OCI-LY1 (cell line): ENCODE results near the gene SZRD1.

ENCODE experiments used
- H2AFZ ChIP-seq: fragments of 200-600 bp; sonication (generic), shearing (Covaris generic); 2 replicates; pipeline ENCODE4 v1.6.0; 2014; ENCODE audit warnings: antibody characterized with exemption, mild to moderate bottlenecking, low read length
- H3F3A ChIP-seq: fragments of 200-600 bp; sonication (generic), shearing (Covaris generic); 2 replicates; pipeline ENCODE4 v1.6.0; 2014; ENCODE audit warnings: mild to moderate bottlenecking, antibody characterized with exemption, low read length, moderate library complexity; ENCODE audit not compliant: insufficient read depth
- H3K27ac ChIP-seq: fragments of 200-600 bp; sonication (generic); 2 replicates; pipeline ENCODE4 v1.5.1; 2014; ENCODE audit warnings: low read length, mixed run types, mild to moderate bottlenecking, low read depth; ENCODE audit not compliant: poor library complexity, severe bottlenecking
- H3K27me3 ChIP-seq: fragments of 200-600 bp; sonication (generic); 2 replicates; pipeline ENCODE4 v1.6.0; 2014; ENCODE audit warnings: antibody characterized with exemption, mild to moderate bottlenecking, low read length, moderate library complexity; ENCODE audit not compliant: insufficient read depth
- H3K36me3 ChIP-seq: fragments of 200-600 bp; sonication (generic); 2 replicates; pipeline ENCODE4 v1.6.1; 2014; ENCODE audit warnings: mild to moderate bottlenecking, antibody characterized with exemption, low read length, moderate library complexity, mixed read lengths; ENCODE audit not compliant: insufficient read depth
- H3K4me1 ChIP-seq: fragments of 200-600 bp; sonication (generic); 2 replicates; pipeline ENCODE4 v1.5.1; 2014; ENCODE audit warnings: mild to moderate bottlenecking, low read length, moderate library complexity; ENCODE audit not compliant: insufficient read depth, severe bottlenecking
- H3K4me2 ChIP-seq: fragments of 200-600 bp; sonication (generic), shearing (Covaris generic); 2 replicates; pipeline ENCODE4 v1.6.1; 2014; ENCODE audit warnings: low read length
- H3K4me3 ChIP-seq: fragments of 200-600 bp; sonication (generic); 2 replicates; pipeline ENCODE4 v1.5.1; 2014; ENCODE audit warnings: low read length, low read depth, mild to moderate bottlenecking, mixed read lengths; ENCODE audit not compliant: poor library complexity, severe bottlenecking
- H3K79me2 ChIP-seq: fragments of 200-600 bp; shearing (Covaris generic); 2 replicates; pipeline ENCODE4 v1.6.1; 2016; ENCODE audit warnings: mixed run types, low read length, mixed read lengths; ENCODE audit not compliant: insufficient read depth
- H3K9ac ChIP-seq: fragments of 200-600 bp; sonication (generic), shearing (Covaris generic); 2 replicates; pipeline ENCODE4 v1.6.1; 2014; ENCODE audit warnings: mild to moderate bottlenecking, low read length, mixed read lengths
- H3K9me2 ChIP-seq: fragments of 200-600 bp; sonication (generic), shearing (Covaris generic); 2 replicates; pipeline ENCODE4 v1.6.1; 2014; ENCODE audit warnings: low read depth, mild to moderate bottlenecking, low read length, mixed read lengths
- H3K9me3 ChIP-seq: fragments of 200-600 bp; shearing (Covaris generic); 2 replicates; pipeline ENCODE4 v1.6.1; 2014; ENCODE audit warnings: low read length, mixed read lengths
- H4K20me1 ChIP-seq: fragments of 200-600 bp; sonication (generic), shearing (Covaris generic); 2 replicates; pipeline ENCODE4 v1.6.0; 2016; ENCODE audit warnings: mild to moderate bottlenecking, low read length; ENCODE audit not compliant: insufficient read depth
- EZH2 ChIP-seq: fragments of 200-600 bp; sonication (generic), shearing (Covaris generic); IDR thresholded peaks from 2 replicates; pipeline ENCODE4 v1.8.0; 2017; ENCODE audit warnings: borderline replicate concordance, mixed run types, mild to moderate bottlenecking, antibody characterized with exemption, low read length, moderate library complexity, mixed read lengths
- TF ChIP-seq, protein P1 (sequence below): fragments of 200-600 bp; sonication (generic), shearing (Covaris generic); IDR thresholded peaks from 2 replicates; pipeline ENCODE4 v1.5.1; 2017; ENCODE audit warnings: mild to moderate bottlenecking, antibody characterized with exemption, low read length, moderate library complexity, mixed read lengths

Gene SZRD1

DNA sequence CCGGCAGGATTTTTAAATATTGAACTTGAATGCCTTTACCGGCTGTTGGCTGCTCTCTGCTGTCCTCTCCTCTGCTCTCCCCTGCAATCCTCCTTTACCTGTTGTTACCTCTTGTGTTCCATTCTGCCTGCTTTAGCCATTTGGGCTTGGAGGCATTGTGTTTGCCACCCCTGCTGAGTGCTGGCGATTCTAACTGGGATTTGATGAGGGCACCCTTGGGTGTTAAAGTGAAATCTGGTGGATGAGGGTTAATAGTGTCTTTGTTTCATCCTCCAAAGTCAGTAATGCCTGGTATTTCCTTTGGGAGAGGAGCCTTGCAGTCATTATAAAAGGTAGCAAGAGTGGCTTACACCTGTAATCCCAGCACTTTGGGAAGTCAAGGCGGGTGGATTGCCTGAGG is 9.9 kb downstream of the SZRD1 start:
- Histone ChIP-seq H4K20me1 (0 out of 2 replicates have a peak, but pooled peaks cover 2% of the 10 kb centered on the region), H3K27ac (no peak overlapping the region), H2AFZ (no peak overlapping the region), H3K9me3 (no peaks in the 10 kb centered on the region), H3K27me3 (no peaks in the 10 kb centered on the region), H3F3A (no peaks in the 10 kb centered on the region), H3K9me2 (no peaks in the 10 kb centered on the region), H3K79me2 (peaks cover 90% of the 10 kb centered on the region), H3K4me1 (peaks cover 8% of the 10 kb centered on the region), H3K4me2 (no peak overlapping the region), H3K4me3 (no peak overlapping the region), H3K9ac (no peak overlapping the region), H3K36me3 (peaks cover 6% of the 10 kb centered on the region; the same call in 1 of the 2 replicates)
- TF ChIP-seq, protein P1, sequence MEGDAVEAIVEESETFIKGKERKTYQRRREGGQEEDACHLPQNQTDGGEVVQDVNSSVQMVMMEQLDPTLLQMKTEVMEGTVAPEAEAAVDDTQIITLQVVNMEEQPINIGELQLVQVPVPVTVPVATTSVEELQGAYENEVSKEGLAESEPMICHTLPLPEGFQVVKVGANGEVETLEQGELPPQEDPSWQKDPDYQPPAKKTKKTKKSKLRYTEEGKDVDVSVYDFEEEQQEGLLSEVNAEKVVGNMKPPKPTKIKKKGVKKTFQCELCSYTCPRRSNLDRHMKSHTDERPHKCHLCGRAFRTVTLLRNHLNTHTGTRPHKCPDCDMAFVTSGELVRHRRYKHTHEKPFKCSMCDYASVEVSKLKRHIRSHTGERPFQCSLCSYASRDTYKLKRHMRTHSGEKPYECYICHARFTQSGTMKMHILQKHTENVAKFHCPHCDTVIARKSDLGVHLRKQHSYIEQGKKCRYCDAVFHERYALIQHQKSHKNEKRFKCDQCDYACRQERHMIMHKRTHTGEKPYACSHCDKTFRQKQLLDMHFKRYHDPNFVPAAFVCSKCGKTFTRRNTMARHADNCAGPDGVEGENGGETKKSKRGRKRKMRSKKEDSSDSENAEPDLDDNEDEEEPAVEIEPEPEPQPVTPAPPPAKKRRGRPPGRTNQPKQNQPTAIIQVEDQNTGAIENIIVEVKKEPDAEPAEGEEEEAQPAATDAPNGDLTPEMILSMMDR = no peak
- TF ChIP-seq EZH2 = no peak

DNA sequence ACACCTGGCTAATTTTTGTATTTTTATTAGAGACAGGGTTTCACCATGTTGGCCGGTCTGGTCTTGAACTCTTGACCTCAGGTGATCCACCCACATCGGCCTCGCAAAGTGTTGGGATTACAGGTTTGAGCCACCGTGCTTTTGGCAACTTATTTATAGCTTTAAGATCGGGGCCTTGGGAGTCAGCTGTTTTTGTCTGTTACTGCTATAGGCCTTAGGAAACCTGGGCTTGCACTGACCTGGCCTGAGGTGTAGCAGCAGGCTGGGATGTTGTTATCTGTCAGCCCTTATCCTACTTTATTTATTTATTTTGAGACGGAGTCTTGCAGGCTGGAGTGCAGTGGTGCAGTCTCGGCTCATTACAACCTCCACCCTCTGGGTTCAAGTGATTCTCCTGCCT is 11.4 kb downstream of the SZRD1 start:
- Histone ChIP-seq H3K79me2 (peaks cover 90% of the 10 kb centered on the region), H2AFZ (no peak overlapping the region), H3K27me3 (no peaks in the 10 kb centered on the region), H3K9me2 (no peaks in the 10 kb centered on the region), H3K4me2 (no peak overlapping the region), H3K36me3 (no peaks in the 10 kb centered on the region), H3K4me3 (no peak overlapping the region), H3F3A (no peaks in the 10 kb centered on the region), H4K20me1 (0 out of 2 replicates have a peak, but pooled peaks cover 2% of the 10 kb centered on the region), H3K4me1 (peaks cover 8% of the 10 kb centered on the region), H3K9ac (no peak overlapping the region), H3K27ac (no peak overlapping the region), H3K9me3 (no peaks in the 10 kb centered on the region)
- TF ChIP-seq EZH2 = no peak
- TF ChIP-seq, protein P1 = no peak

DNA sequence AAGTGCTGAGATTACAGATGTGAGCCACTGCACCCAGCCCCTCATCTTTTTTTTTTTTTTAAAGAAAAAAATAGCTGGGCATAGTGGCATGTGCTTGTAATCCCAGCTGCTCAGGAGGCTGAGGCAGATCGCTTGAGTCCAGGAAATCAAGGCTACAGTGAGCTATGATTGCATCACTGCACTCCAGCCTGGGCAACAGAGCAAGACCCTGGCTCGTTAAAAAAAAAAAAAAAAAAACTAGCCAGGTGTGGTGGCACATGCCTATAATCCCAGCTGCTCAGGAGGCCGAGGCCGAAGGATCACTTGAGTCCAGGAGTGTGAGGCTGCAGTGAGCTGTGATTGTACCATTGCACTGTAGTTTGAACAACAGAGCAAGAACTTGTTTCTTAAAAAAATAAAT is 13.8 kb downstream of the SZRD1 start:
- Histone ChIP-seq H3K9me2 (no peaks in the 10 kb centered on the region), H3K36me3 (no peaks in the 10 kb centered on the region), H3F3A (no peaks in the 10 kb centered on the region), H3K4me1 (peaks cover 24% of the 10 kb centered on the region), H3K79me2 (peaks cover 88% of the 10 kb centered on the region), H3K4me2 (no peak overlapping the region), H2AFZ (no peak overlapping the region), H3K4me3 (no peak overlapping the region), H4K20me1 (0 out of 2 replicates have a peak, but pooled peaks cover 2% of the 10 kb centered on the region), H3K27ac (no peak overlapping the region), H3K27me3 (no peaks in the 10 kb centered on the region), H3K9me3 (no peaks in the 10 kb centered on the region), H3K9ac (no peak overlapping the region)
- no peak for TF ChIP-seq EZH2
- TF ChIP-seq, protein P1 = no peak
